ENCODE results near the gene DYNLL1.

DYNLL1 gene

DNA sequence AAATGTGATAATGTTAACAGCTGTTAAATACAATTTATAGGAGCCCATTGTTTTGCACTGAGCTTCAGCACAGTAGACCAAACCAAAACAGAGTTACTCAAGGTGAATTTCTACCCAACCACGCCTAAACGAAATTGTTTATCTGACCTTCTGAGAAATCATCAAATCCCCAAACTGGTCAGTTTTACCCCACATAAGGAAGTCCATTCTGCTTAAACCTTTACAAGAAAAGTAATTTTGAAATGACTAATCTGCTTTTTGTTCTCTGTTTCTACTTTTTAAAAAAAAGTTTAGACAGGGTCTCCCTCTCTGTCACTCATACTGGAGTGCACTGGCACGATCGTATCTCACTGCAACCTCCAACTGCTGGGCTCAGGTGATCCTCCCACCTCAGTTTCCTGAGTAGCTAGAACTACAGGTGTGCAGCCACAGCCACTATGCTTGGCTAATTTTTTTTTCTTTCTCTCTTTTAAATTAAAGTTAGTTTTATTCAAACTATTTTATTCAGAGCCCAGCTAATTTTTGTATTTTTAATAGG is 36.9 kb downstream of the DYNLL1 start:
- peaks cover 12% of the 10 kb centered on the region for H3K4me1 ChIP-seq (ENCODE audit: control insufficient read depth, insufficient read depth, low read depth, low read length)
- H2AK5ac ChIP-seq (ENCODE audit: low read length, severe bottlenecking), result no peak overlapping the region
- no peaks in the 10 kb centered on the region for H3K27me3 ChIP-seq (ENCODE audit: control insufficient read depth in 1 of 2, insufficient read depth in 1 of 2, low read length in 2 of 2)
- H3K79me1 ChIP-seq (replicated peaks; ENCODE audit: low read length, poor library complexity, severe bottlenecking), result peaks cover 1% of the 10 kb centered on the region
- no peak overlapping the region for H4K91ac ChIP-seq (ENCODE audit: low read length)
- no peak overlapping the region for H3K23ac ChIP-seq (ENCODE audit: low read length in 2 of 2)
- peaks cover 5 to 8% of the 10 kb centered on the region in 2 experiments for H3K36me3 ChIP-seq (ENCODE audit: control insufficient read depth in 1 of 2, insufficient read depth in 2 of 2, low read depth in 1 of 2, low read length in 2 of 2)
- no peak overlapping the region for H3K9ac ChIP-seq (ENCODE audit: low read length)
- no peak overlapping the region for H2BK15ac ChIP-seq (ENCODE audit: low read depth, poor library complexity, severe bottlenecking)
- no peak for DNase-seq
- H3K18ac ChIP-seq (ENCODE audit: low read depth in 1 of 2, low read length in 2 of 2), result no peak overlapping the region
- no peak overlapping the region for H2AFZ ChIP-seq (ENCODE audit: low read depth, low read length)
- H2BK5ac ChIP-seq (ENCODE audit: low read depth, low read length, poor library complexity, severe bottlenecking), result no peak overlapping the region
- no peak overlapping the region for H3K4me3 ChIP-seq (ENCODE audit: insufficient read depth in 1 of 2, low read depth in 1 of 2, low read length in 2 of 2)
- no peak overlapping the region for H2BK120ac ChIP-seq (ENCODE audit: low read depth, low read length)
- no peak overlapping the region for H3K4ac ChIP-seq (ENCODE audit: low read depth in 1 of 2, low read length in 2 of 2)
- H3K9me3 ChIP-seq (ENCODE audit: control insufficient read depth, low read length), result no peaks in the 10 kb centered on the region
- no peak overlapping the region for H3K27ac ChIP-seq (ENCODE audit: low read length, poor library complexity, severe bottlenecking)
- H4K8ac ChIP-seq (ENCODE audit: low read length), result no peak overlapping the region
- 71% methylated on average over 4 of the region's 4 CpGs for WGBS
- no peak overlapping the region for H3K14ac ChIP-seq (ENCODE audit: low read length in 2 of 2)
- no peak overlapping the region for H2BK12ac ChIP-seq (ENCODE audit: low read length in 2 of 2)
- H3K4me2 ChIP-seq (ENCODE audit: low read length, poor library complexity, severe bottlenecking), result no peak overlapping the region

DNA sequence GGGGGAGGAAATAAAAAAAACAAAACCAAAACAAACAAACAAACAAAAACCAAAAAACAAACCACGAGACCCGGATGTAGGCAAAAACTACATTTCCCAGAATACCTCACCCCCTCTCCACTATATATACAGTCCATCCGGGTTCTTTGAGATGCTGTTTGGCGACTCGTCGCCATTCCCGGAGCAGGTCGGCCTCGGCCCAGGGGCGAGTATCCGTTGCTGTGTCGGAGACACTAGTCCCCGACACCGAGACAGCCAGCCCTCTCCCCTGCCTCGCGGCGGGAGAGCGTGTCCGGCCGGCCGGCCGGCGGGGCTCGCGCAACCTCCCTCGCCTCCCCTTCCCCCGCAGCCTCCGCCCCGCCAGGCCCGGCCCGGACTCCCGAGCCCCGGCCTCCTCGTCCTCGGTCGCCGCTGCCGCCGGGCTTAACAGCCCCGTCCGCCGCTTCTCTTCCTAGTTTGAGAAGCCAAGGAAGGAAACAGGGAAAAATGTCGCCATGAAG is 38.3 kb downstream of the DYNLL1 start, which contains the start of gene RNF10:
RNF10 (plus strand) TSS at position 154 of the 500 bp plus-strand sequence. CDS start 456 bp downstream, outside the sequence.
- H2BK120ac ChIP-seq (ENCODE audit: low read depth, low read length), result peak within 1 kb of the TSS; percentile 73
- peak within 1 kb of the TSS; percentile 9 to 91 for H3K14ac ChIP-seq (ENCODE audit: low read length in 2 of 2)
- peak within 1 kb of the TSS; percentile 98 for H2BK5ac ChIP-seq (ENCODE audit: low read depth, low read length, poor library complexity, severe bottlenecking)
- peak within 1 kb of the TSS; percentile 35 for H2AK5ac ChIP-seq (ENCODE audit: low read length, severe bottlenecking)
- peak within 1 kb of the TSS; percentile 19 for H4K91ac ChIP-seq (ENCODE audit: low read length)
- peak within 1 kb of the TSS; percentile 91 to 97 for H3K23ac ChIP-seq (ENCODE audit: low read length in 2 of 2)
- H2AFZ ChIP-seq (ENCODE audit: low read depth, low read length), result peak within 1 kb of the TSS; percentile 64
- peak within 1 kb of the TSS; percentile 55 for H2BK15ac ChIP-seq (ENCODE audit: low read depth, poor library complexity, severe bottlenecking)
- H3K4me2 ChIP-seq (ENCODE audit: low read length, poor library complexity, severe bottlenecking), result peak within 1 kb of the TSS; percentile 87
- 0% methylated on average over 30 of the region's 43 CpGs for WGBS
- H3K4me3 ChIP-seq (ENCODE audit: insufficient read depth in 1 of 2, low read depth in 1 of 2, low read length in 2 of 2), result peak within 1 kb of the TSS; percentile 83 to 100
- peak within 1 kb of the TSS; percentile 86 for H3K18ac ChIP-seq (ENCODE audit: low read depth in 1 of 2, low read length in 2 of 2)
- peak; percentile 91 for DNase-seq
- H3K27me3 ChIP-seq (ENCODE audit: control insufficient read depth in 1 of 2, insufficient read depth in 1 of 2, low read length in 2 of 2), result no peaks in the 10 kb centered on the region
- H3K9ac ChIP-seq (ENCODE audit: low read length), result peak within 1 kb of the TSS; percentile 93
- peak within 1 kb of the TSS in 1 of 2 experiments; percentile 99 for H3K4ac ChIP-seq (ENCODE audit: low read depth in 1 of 2, low read length in 2 of 2)
- peaks cover 5 to 11% of the 10 kb centered on the region in 2 experiments for H3K36me3 ChIP-seq (ENCODE audit: control insufficient read depth in 1 of 2, insufficient read depth in 2 of 2, low read depth in 1 of 2, low read length in 2 of 2)
- H3K27ac ChIP-seq (ENCODE audit: low read length, poor library complexity, severe bottlenecking), result peak within 1 kb of the TSS; percentile 59
- H4K8ac ChIP-seq (ENCODE audit: low read length), result peak within 1 kb of the TSS; percentile 93
- no peaks in the 10 kb centered on the region for H3K79me1 ChIP-seq (replicated peaks; ENCODE audit: low read length, poor library complexity, severe bottlenecking)
- no peaks in the 10 kb centered on the region for H3K9me3 ChIP-seq (ENCODE audit: control insufficient read depth, low read length)
- peak within 1 kb of the TSS in 1 of 2 experiments; percentile 29 for H2BK12ac ChIP-seq (ENCODE audit: low read length in 2 of 2)
- peaks cover 16% of the 10 kb centered on the region for H3K4me1 ChIP-seq (ENCODE audit: control insufficient read depth, insufficient read depth, low read depth, low read length)

DNA sequence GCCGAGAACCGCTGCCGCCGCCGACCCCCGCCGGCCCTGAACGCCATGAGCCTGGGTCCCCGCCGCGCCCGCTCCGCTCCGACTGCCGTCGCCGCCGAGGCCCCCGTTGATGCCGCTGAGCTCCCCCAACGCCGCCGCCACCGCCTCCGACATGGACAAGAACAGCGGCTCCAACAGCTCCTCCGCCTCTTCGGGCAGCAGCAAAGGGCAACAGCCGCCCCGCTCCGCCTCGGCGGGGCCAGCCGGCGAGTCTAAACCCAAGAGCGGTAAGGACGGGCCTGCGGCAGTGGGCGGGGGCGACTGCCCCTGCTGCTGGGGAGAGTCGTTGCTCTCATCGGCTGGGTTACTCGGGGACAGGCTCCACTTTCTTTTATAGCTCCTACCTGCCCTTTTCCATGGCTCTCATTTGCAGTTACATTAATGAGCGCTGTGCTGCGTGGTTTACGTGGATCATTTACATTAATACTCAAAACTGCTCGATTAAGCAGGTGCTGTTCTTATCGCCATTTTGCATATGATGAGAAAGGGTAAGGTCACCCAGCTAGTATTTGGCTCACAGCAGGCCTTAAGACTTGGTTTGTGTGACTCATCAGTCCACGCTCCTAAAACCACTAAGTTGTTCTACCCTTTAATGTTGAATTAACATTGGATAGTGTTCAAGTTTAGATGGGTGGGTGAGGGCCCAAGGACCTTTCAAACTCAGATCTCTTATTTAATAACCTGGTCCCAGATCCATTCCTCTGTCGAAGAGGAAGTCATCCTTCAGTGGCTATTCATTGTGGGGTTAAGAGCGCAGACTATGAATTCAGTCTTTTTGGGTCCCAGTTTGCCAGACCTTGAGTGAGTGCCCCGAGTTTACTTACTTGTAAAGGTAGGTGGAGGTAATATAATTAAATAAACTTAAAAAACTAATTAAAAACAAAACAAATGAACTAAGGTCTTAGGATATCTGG is 39.1 kb downstream of the DYNLL1 start:
- Histone ChIP-seq H3K18ac (ENCODE audit: low read depth in 1 of 2, low read length in 2 of 2) (peak overlapping the region; percentile 86), H3K4me2 (ENCODE audit: low read length, poor library complexity, severe bottlenecking) (peak overlapping the region; percentile 87), H2BK12ac (ENCODE audit: low read length in 2 of 2) (peak overlapping the region in 1 of 2 experiments; percentile 29), H2AK5ac (ENCODE audit: low read length, severe bottlenecking) (peak overlapping the region; percentile 35), H2AFZ (ENCODE audit: low read depth, low read length) (peak overlapping the region; percentile 64), H3K4ac (ENCODE audit: low read depth in 1 of 2, low read length in 2 of 2) (peak overlapping the region in 1 of 2 experiments; percentile 99), H2BK15ac (ENCODE audit: low read depth, poor library complexity, severe bottlenecking) (peak overlapping the region; percentile 55), H2BK120ac (ENCODE audit: low read depth, low read length) (peak overlapping the region; percentile 73), H3K36me3 (ENCODE audit: control insufficient read depth in 1 of 2, insufficient read depth in 2 of 2, low read depth in 1 of 2, low read length in 2 of 2) (peaks cover 5 to 11% of the 10 kb centered on the region in 2 experiments), H3K14ac (ENCODE audit: low read length in 2 of 2) (peak overlapping the region; percentile 9 to 91), H3K27ac (ENCODE audit: low read length, poor library complexity, severe bottlenecking) (peak overlapping the region; percentile 51), H3K9ac (ENCODE audit: low read length) (peak overlapping the region; percentile 93), H4K8ac (ENCODE audit: low read length) (peak overlapping the region; percentile 93), H3K79me1 (replicated peaks; ENCODE audit: low read length, poor library complexity, severe bottlenecking) (no peaks in the 10 kb centered on the region), H3K4me3 (ENCODE audit: insufficient read depth in 1 of 2, low read depth in 1 of 2, low read length in 2 of 2) (peak overlapping the region; percentile 83 to 100), H3K23ac (ENCODE audit: low read length in 2 of 2) (peak overlapping the region; percentile 91 to 97), H3K9me3 (ENCODE audit: control insufficient read depth, low read length) (no peaks in the 10 kb centered on the region), H2BK5ac (ENCODE audit: low read depth, low read length, poor library complexity, severe bottlenecking) (peak overlapping the region; percentile 98), H3K27me3 (ENCODE audit: control insufficient read depth in 1 of 2, insufficient read depth in 1 of 2, low read length in 2 of 2) (no peaks in the 10 kb centered on the region), H4K91ac (ENCODE audit: low read length) (peak overlapping the region; percentile 19), H3K4me1 (ENCODE audit: control insufficient read depth, insufficient read depth, low read depth, low read length) (peaks cover 19% of the 10 kb centered on the region)
- peak; percentile 84 for DNase-seq
- WGBS, result under 1% methylated on average over 49 of the region's 52 CpGs
